OCI-LY7 (cell line): Measurements from ENCODE around the gene OPCML.

Source experiments
- CTCF ChIP-seq: fragments of 200-600 bp; sonication (generic); conservative IDR thresholded peaks from 2 replicates; pipeline ENCODE4 v1.5.1; 2014; ENCODE audit warnings: mild to moderate bottlenecking, antibody characterized with exemption, low read length, moderate library complexity, mixed read lengths
- EZH2phosphoT487 ChIP-seq: fragments of 200-600 bp; sonication (generic); IDR thresholded peaks from 2 replicates; pipeline ENCODE4 v1.6.1; 2018; ENCODE audit warnings: low read depth, borderline replicate concordance, mild to moderate bottlenecking, mixed run types, antibody characterized with exemption, low read length, moderate library complexity, mixed read lengths

- TF ChIP-seq CTCF = no peak
- TF ChIP-seq EZH2phosphoT487 = no peak
Measured at GRCh38 chr11:133425245-133425644, 107.1 kb downstream of the OPCML start.
